OCI-LY7 (cell line): ENCODE results near the gene ADAMTS2. TPM values are rescaled to one million over a fixed set of nuclear protein-coding genes. Genes with fewer than 3 reads are reported as not detected.

Source experiments
- BruUV-seq: library from RNA; stranded (reverse); fragments of 400-500 nt; replicated peaks from 2 replicates; lab custom pipeline; 2021; lab: Mats Ljungman, UMichigan
- CTCF ChIA-PET: fragments of 300-600 bp; sonication (Branson Sonifier 250); formaldehyde crosslinking; loops from one replicate; lab custom pipeline; 2022; ENCODE audit warnings: antibody characterized with exemption; ENCODE audit not compliant: unreplicated experiment; lab: Charles Lee
- POLR2A ChIA-PET: fragments of 300-600 bp; sonication (Branson Sonifier 250); formaldehyde crosslinking; loops from one replicate; lab custom pipeline; 2022; ENCODE audit warnings: antibody characterized with exemption; lab: Charles Lee
- DNase-seq: peaks from one replicate; pipeline ENCODE4 v3.0.0-alpha.2; 2015; ENCODE audit warnings: low spot score
- H2AFZ ChIP-seq: fragments of 200-600 bp; sonication (generic), shearing (Covaris generic); 2 replicates; pipeline ENCODE4 v1.6.1; 2014; ENCODE audit warnings: mild to moderate bottlenecking, antibody characterized with exemption, low read length, moderate library complexity
- H3K27ac ChIP-seq: fragments of 200-600 bp; sonication (generic); 2 replicates; pipeline ENCODE4 v1.5.1; 2014; ENCODE audit warnings: mixed run types, low read depth, mild to moderate bottlenecking, moderate library complexity, low read length, inconsistent platforms; ENCODE audit not compliant: poor library complexity, severe bottlenecking
- H3K36me3 ChIP-seq: fragments of 200-600 bp; sonication (generic); 2 replicates; pipeline ENCODE4 v1.6.1; 2014; ENCODE audit warnings: mild to moderate bottlenecking, antibody characterized with exemption, low read length, moderate library complexity, mixed read lengths; ENCODE audit not compliant: insufficient read depth
- H3K4me1 ChIP-seq: fragments of 200-600 bp; sonication (generic); 2 replicates; pipeline ENCODE4 v1.5.1; 2014; ENCODE audit warnings: mild to moderate bottlenecking, low read length; ENCODE audit not compliant: insufficient read depth, poor library complexity, severe bottlenecking
- H3K4me2 ChIP-seq: fragments of 200-600 bp; sonication (generic); 2 replicates; pipeline ENCODE4 v1.6.1; 2014; ENCODE audit warnings: mild to moderate bottlenecking, low read length
- H3K4me3 ChIP-seq: fragments of 200-600 bp; sonication (generic); 2 replicates; pipeline ENCODE4 v1.5.1; 2014; ENCODE audit warnings: mild to moderate bottlenecking, low read depth, low read length; ENCODE audit not compliant: poor library complexity, severe bottlenecking
- H3K79me2 ChIP-seq: fragments of 200-600 bp; sonication (generic); 2 replicates; pipeline ENCODE4 v1.6.1; 2016; ENCODE audit warnings: low read depth, mild to moderate bottlenecking, low read length, moderate library complexity, mixed read lengths; ENCODE audit not compliant: insufficient read depth
- H3K9me2 ChIP-seq: fragments of 200-600 bp; sonication (generic); 2 replicates; pipeline ENCODE4 v1.6.1; 2016; ENCODE audit warnings: mild to moderate bottlenecking, low read length, mixed read lengths; ENCODE audit not compliant: insufficient read depth
- H3K9me3 ChIP-seq: fragments of 200-600 bp; sonication (generic); 2 replicates; pipeline ENCODE4 v1.6.1; 2014; ENCODE audit warnings: mild to moderate bottlenecking, mixed run types, low read length, mixed read lengths
- H4K20me1 ChIP-seq: fragments of 200-600 bp; sonication (generic); 2 replicates; pipeline ENCODE4 v1.6.1; 2014; ENCODE audit warnings: mild to moderate bottlenecking, antibody characterized with exemption, low read length, moderate library complexity, mixed read lengths; ENCODE audit not compliant: insufficient read depth
- EZH2phosphoT487 ChIP-seq: fragments of 200-600 bp; sonication (generic); IDR thresholded peaks from 2 replicates; pipeline ENCODE4 v1.6.1; 2018; ENCODE audit warnings: low read depth, borderline replicate concordance, mild to moderate bottlenecking, mixed run types, antibody characterized with exemption, low read length, moderate library complexity, mixed read lengths
- intact Hi-C: fragments of 100-400 bp; cut with micrococcal nuclease; formaldehyde crosslinking; loops from one replicate; pipeline ENCODE4 v1.10.0; 2022; ENCODE audit not compliant: unreplicated experiment
- total RNA-seq, 2 experiments: library from RNA; depleted of rRNA in 1 of 2; stranded (reverse); fragments of >200 nt in 1 of 2; shearing (Covaris generic) in 1 of 2; gene quantifications; 2 replicates each; pipeline ENCODE4 v1.2.3, GENCODE V29; 2014 to 2022
- TF ChIP-seq, protein P1 (sequence below): fragments of 200-600 bp; sonication (generic); conservative IDR thresholded peaks from 2 replicates; pipeline ENCODE4 v1.5.1; 2014; ENCODE audit warnings: mild to moderate bottlenecking, antibody characterized with exemption, low read length, moderate library complexity, mixed read lengths

Gene ADAMTS2
- total RNA-seq, 2 experiments from 2014 or later: not detected

- no peaks in the 10 kb centered on the region for H3K4me1 ChIP-seq
- H4K20me1 ChIP-seq: no peaks in the 10 kb centered on the region
- BruUV-seq: no TSS peak
- no peak overlapping the region for H3K27ac ChIP-seq
- H2AFZ ChIP-seq: no peak overlapping the region
- TF ChIP-seq EZH2phosphoT487: no peak
- TF ChIP-seq, protein P1, sequence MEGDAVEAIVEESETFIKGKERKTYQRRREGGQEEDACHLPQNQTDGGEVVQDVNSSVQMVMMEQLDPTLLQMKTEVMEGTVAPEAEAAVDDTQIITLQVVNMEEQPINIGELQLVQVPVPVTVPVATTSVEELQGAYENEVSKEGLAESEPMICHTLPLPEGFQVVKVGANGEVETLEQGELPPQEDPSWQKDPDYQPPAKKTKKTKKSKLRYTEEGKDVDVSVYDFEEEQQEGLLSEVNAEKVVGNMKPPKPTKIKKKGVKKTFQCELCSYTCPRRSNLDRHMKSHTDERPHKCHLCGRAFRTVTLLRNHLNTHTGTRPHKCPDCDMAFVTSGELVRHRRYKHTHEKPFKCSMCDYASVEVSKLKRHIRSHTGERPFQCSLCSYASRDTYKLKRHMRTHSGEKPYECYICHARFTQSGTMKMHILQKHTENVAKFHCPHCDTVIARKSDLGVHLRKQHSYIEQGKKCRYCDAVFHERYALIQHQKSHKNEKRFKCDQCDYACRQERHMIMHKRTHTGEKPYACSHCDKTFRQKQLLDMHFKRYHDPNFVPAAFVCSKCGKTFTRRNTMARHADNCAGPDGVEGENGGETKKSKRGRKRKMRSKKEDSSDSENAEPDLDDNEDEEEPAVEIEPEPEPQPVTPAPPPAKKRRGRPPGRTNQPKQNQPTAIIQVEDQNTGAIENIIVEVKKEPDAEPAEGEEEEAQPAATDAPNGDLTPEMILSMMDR: no peak
- no peaks in the 10 kb centered on the region for H3K36me3 ChIP-seq
- H3K4me2 ChIP-seq: no peak overlapping the region
- H3K9me3 ChIP-seq: no peaks in the 10 kb centered on the region
- no peaks in the 10 kb centered on the region for H3K79me2 ChIP-seq
- no peaks in the 10 kb centered on the region for H3K9me2 ChIP-seq
- no peak overlapping the region for H3K4me3 ChIP-seq
- intact Hi-C loops: no loop called here
- ChIA-PET CTCF (no interaction called here), POLR2A (no interaction called here)
- DNase-seq: no peak
Measured at GRCh38 chr5:179234563-179235135, 110.6 kb downstream of the ADAMTS2 start.

- no peaks in the 10 kb centered on the region for H4K20me1 ChIP-seq
- H3K9me3 ChIP-seq: no peaks in the 10 kb centered on the region
- no peaks in the 10 kb centered on the region for H3K79me2 ChIP-seq
- H3K9me2 ChIP-seq: no peaks in the 10 kb centered on the region
- TF ChIP-seq, protein P1: no peak
- no peak for TF ChIP-seq EZH2phosphoT487
- CTCF ChIA-PET: no interaction called here
- no peak overlapping the region for H3K4me2 ChIP-seq
- no peak overlapping the region for H2AFZ ChIP-seq
- H3K27ac ChIP-seq: no peak overlapping the region
- BruUV-seq: no TSS peak
- no peaks in the 10 kb centered on the region for H3K36me3 ChIP-seq
- DNase-seq: no peak
- no peaks in the 10 kb centered on the region for H3K4me1 ChIP-seq
- POLR2A ChIA-PET: no interaction called here
- H3K4me3 ChIP-seq: no peak overlapping the region
- intact Hi-C loops: no loop called here
Measured at GRCh38 chr5:179233909-179234562, 111.2 kb downstream of the ADAMTS2 start.

- intact Hi-C loops: no loop called here
- ChIA-PET POLR2A (no interaction called here), CTCF (no interaction called here)
- H3K36me3 ChIP-seq: no peaks in the 10 kb centered on the region
- H3K9me2 ChIP-seq: no peaks in the 10 kb centered on the region
- no peak overlapping the region for H3K27ac ChIP-seq
- H3K4me1 ChIP-seq: no peaks in the 10 kb centered on the region
- no peak overlapping the region for H3K4me3 ChIP-seq
- no peak for DNase-seq
- no peak overlapping the region for H2AFZ ChIP-seq
- TF ChIP-seq, protein P1: no peak
- no peak for TF ChIP-seq EZH2phosphoT487
- BruUV-seq: no TSS peak
- no peaks in the 10 kb centered on the region for H3K79me2 ChIP-seq
- H4K20me1 ChIP-seq: no peaks in the 10 kb centered on the region
- no peak overlapping the region for H3K4me2 ChIP-seq
- no peaks in the 10 kb centered on the region for H3K9me3 ChIP-seq
Measured at GRCh38 chr5:179232091-179232735, 113.0 kb downstream of the ADAMTS2 start.
